Lower leg skin (tissue), 3 donors: ENCODE data around the gene KRTAP4-11.

Experiments used
- CTCF ChIP-seq, 3 donors: fragments of 450-650 bp; IDR thresholded peaks; one replicate each; pipeline ENCODE4 v1.5.1; 2016; ENCODE audit warnings: antibody characterized with exemption in 3 of 3, mild to moderate bottlenecking in 3 of 3, moderate library complexity in 2 of 3
- POLR2A ChIP-seq, 2 donors: fragments of 450-650 bp; IDR thresholded peaks; one replicate each; pipeline ENCODE4 v1.6.1; 2016 to 2017; ENCODE audit warnings: antibody characterized with exemption in 2 of 2, mild to moderate bottlenecking in 1 of 2, moderate library complexity in 1 of 2

DNA sequence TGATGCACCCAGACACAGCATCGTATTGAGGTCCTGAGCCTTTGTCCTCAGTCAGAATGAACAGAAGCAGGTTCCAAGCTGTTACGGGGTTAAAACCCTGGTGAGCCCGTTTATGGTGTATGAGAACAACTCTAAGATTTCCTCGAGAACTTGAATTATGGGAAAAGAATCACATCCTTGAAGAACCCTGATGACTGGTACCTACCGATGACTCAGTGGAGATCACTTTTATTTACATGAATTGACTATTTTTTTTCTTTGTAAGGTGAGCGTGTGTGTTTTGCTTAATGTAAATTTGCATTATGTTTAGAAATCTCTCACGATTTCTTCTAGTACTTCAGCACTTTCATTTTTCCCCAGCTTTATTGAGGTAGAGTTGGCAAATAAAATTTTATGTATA is 45.7 kb upstream of the KRTAP4-11 start:
- no peak for TF ChIP-seq CTCF (IDR thresholded peaks at IDR 0.05)
- no peak for TF ChIP-seq POLR2A (IDR thresholded peaks at IDR 0.05)
